Endothelial cell of umbilical vein (primary cell): ENCODE measurements around the gene ASPM. TPM values are rescaled to one million over a fixed set of nuclear protein-coding genes. Genes with fewer than 3 reads are reported as not detected.

Experiments
- BruUV-seq: library from RNA; stranded (reverse); fragments of 400-500 nt; replicated peaks from 2 replicates; lab custom pipeline; 2021; lab: Mats Ljungman, UMichigan
- CTCF ChIA-PET: fragments of 300-600, 350-600 bp; sonication (Branson Sonifier 250); formaldehyde crosslinking; loops from one replicate; lab custom pipeline; 2021; ENCODE audit warnings: antibody characterized with exemption, inconsistent platforms; lab: Charles Lee
- POLR2A ChIA-PET: fragments of 300-600, 350-600 bp; sonication (Branson Sonifier 250); formaldehyde crosslinking; loops from one replicate; lab custom pipeline; 2021; ENCODE audit warnings: antibody characterized with exemption, inconsistent platforms; lab: Charles Lee
- DNase-seq: peaks from one replicate; pipeline ENCODE4 v3.0.0-alpha.2; 2011; ENCODE audit warnings: low read depth, low spot score
- FAIRE-seq: peaks from 2 replicates; lab custom pipeline; 2011; peaks lifted over from hg19 to GRCh38; lab: Jason Lieb, UNC
- H2AFZ ChIP-seq: 2 replicates; pipeline ENCODE4 v1.6.0; 2012; ENCODE audit warnings: low read depth, low read length, control low read depth, inconsistent platforms
- H3K27ac ChIP-seq: 2 replicates; pipeline ENCODE4 v1.5.1; 2011; ENCODE audit warnings: low read depth, mild to moderate bottlenecking, control low read depth, low read length, moderate library complexity; ENCODE audit not compliant: insufficient read depth
- H3K27me3 ChIP-seq, 2 experiments: 2 replicates each; pipeline versions ENCODE4 v1.6.0 to v1.6.1; 2011; ENCODE audit warnings: low read length in 2 of 2, mixed read lengths in 1 of 2; ENCODE audit not compliant: control insufficient read depth in 2 of 2, insufficient read depth in 2 of 2
- H3K36me3 ChIP-seq, 2 experiments: 2 replicates in 1 of 2; 3 replicates in 1 of 2; pipeline ENCODE4 v1.5.1; 2011; ENCODE audit warnings: low read length in 2 of 2, mild to moderate bottlenecking in 1 of 2, moderate library complexity in 1 of 2; ENCODE audit not compliant: control insufficient read depth in 2 of 2, insufficient read depth in 2 of 2; ENCODE audit errors: extremely low read depth in 1 of 2
- H3K4me1 ChIP-seq: 3 replicates; pipeline ENCODE4 v1.5.1; 2011; ENCODE audit warnings: mild to moderate bottlenecking, low read length; ENCODE audit not compliant: control insufficient read depth, insufficient read depth; ENCODE audit errors: extremely low read depth
- H3K4me2 ChIP-seq: 2 replicates; pipeline ENCODE4 v1.6.1; 2011; ENCODE audit warnings: low read length, control low read depth, mixed read lengths; ENCODE audit not compliant: insufficient read depth
- H3K4me3 ChIP-seq, 3 experiments: fragments of 200-600 bp in 1 of 3; sonication (generic), shearing (Covaris generic) in 1 of 3; replicated peaks in 1 of 3; 2 replicates each; pipeline ENCODE4 v1.5.1; 2011 to 2016; ENCODE audit warnings: control low read depth in 3 of 3, low read length in 3 of 3, mild to moderate bottlenecking in 2 of 3, inconsistent platforms in 1 of 3, low read depth in 1 of 3, moderate library complexity in 1 of 3; ENCODE audit not compliant: insufficient read depth in 1 of 3
- H3K79me2 ChIP-seq: 2 replicates; pipeline ENCODE4 v1.6.0; 2012; ENCODE audit warnings: low read length, inconsistent platforms; ENCODE audit not compliant: control insufficient read depth, insufficient read depth
- H3K9ac ChIP-seq: replicated peaks from 2 replicates; pipeline ENCODE3; 2011; ENCODE audit warnings: low read length, control low read depth; ENCODE audit not compliant: insufficient read depth; ENCODE audit errors: extremely low read depth
- H3K9me1 ChIP-seq: replicated peaks from 3 replicates; pipeline ENCODE4 v1.6.0; 2011; ENCODE audit warnings: mild to moderate bottlenecking, low read length; ENCODE audit not compliant: control insufficient read depth, insufficient read depth; ENCODE audit errors: extremely low read depth
- H3K9me3 ChIP-seq: replicated peaks from 2 replicates; pipeline ENCODE4 v1.5.1; 2012; ENCODE audit warnings: low read length, inconsistent platforms; ENCODE audit not compliant: control insufficient read depth, insufficient read depth
- H4K20me1 ChIP-seq: replicated peaks from 2 replicates; pipeline ENCODE3; 2011; ENCODE audit warnings: mild to moderate bottlenecking, low read length; ENCODE audit not compliant: control insufficient read depth, insufficient read depth; ENCODE audit errors: extremely low read depth
- EZH2 ChIP-seq: IDR thresholded peaks from 2 replicates; pipeline ENCODE4 v1.6.1; 2012; ENCODE audit warnings: borderline replicate concordance, low read depth, mild to moderate bottlenecking, moderate library complexity, low read length, inconsistent platforms; ENCODE audit not compliant: severe bottlenecking
- FOS ChIP-seq: IDR thresholded peaks from 2 replicates; pipeline ENCODE4 v1.6.1; 2011; ENCODE audit warnings: mild to moderate bottlenecking, low read length, moderate library complexity, borderline replicate concordance; ENCODE audit not compliant: insufficient read depth
- GATA2 ChIP-seq: IDR thresholded peaks from 2 replicates; pipeline ENCODE4 v1.7.0; 2011; ENCODE audit warnings: low read depth, mild to moderate bottlenecking, moderate library complexity, mixed read lengths, low read length; ENCODE audit not compliant: insufficient read length, insufficient read depth
- JUN ChIP-seq: IDR thresholded peaks from 2 replicates; pipeline ENCODE4 v1.6.1; 2011; ENCODE audit warnings: borderline replicate concordance, low read depth; ENCODE audit not compliant: insufficient read length, insufficient read depth
- MYC ChIP-seq: IDR thresholded peaks from one replicate; pipeline ENCODE4 v1.6.1; 2011; ENCODE audit warnings: mild to moderate bottlenecking, low read depth, low read length
- POLR2A ChIP-seq: IDR thresholded peaks from 2 replicates; pipeline ENCODE4 v1.6.1; 2012; ENCODE audit warnings: low read depth, mild to moderate bottlenecking, control low read depth, low read length
- POLR2AphosphoS5 ChIP-seq: IDR thresholded peaks from 2 replicates; pipeline ENCODE4 v1.6.1; 2012; ENCODE audit warnings: low read depth, mild to moderate bottlenecking, control low read depth, low read length, moderate library complexity; ENCODE audit not compliant: insufficient read depth
- dilution Hi-C: fragments of 300-500 bp; cut with MboI; formaldehyde crosslinking; loops from one replicate; pipeline ENCODE4 v1.15.0; 2019; ENCODE audit warnings: low sequenced_read_pairs; ENCODE audit not compliant: extremely low pct_ligation_motif_present
- intact Hi-C: fragments of 100-400 bp; cut with micrococcal nuclease; formaldehyde crosslinking; loops from one replicate; pipeline ENCODE4 v1.10.0; 2022
- polyA plus RNA-seq, 4 experiments: library from polyadenylated mRNA; depleted of rRNA in 3 of 4; stranded (reverse) in 3 of 4; unstranded in 1 of 4; fragments of >200 nt; gene quantifications; 2 replicates each; pipeline versions ENCODE4 v1.2.1 to v1.2.3, GENCODE V29; 2011 to 2012; ENCODE audit warnings: missing spikeins in 1 of 4
- total RNA-seq: library from RNA; stranded (reverse); gene quantifications from 2 replicates; pipeline ENCODE4 v1.2.3, GENCODE V29; 2021
- TF ChIP-seq, protein P1 (sequence below): IDR thresholded peaks from 2 replicates; pipeline ENCODE4 v1.6.1; 2011; ENCODE audit not compliant: insufficient read depth, insufficient read length
- TF ChIP-seq, protein P2 (sequence below), 2 donors: IDR thresholded peaks; 1 replicate in 1 of 2; 2 replicates in 1 of 2; pipeline ENCODE4 v1.5.1; 2011; ENCODE audit warnings: low read length in 2 of 2, mild to moderate bottlenecking in 2 of 2, moderate library complexity in 2 of 2, control low read depth in 1 of 2, inconsistent platforms in 1 of 2, low read depth in 1 of 2; ENCODE audit not compliant: insufficient read depth in 1 of 2; ENCODE audit errors: extremely low read depth in 1 of 2

The ASPM gene
- total and polyA plus RNA-seq, 2 donors (not counting 3 experiments of a cell fraction or from before 2014, with no cell fraction given) = 5.3 to 55.1 TPM

GRCh38 chr1:197139169-197139568 is 7.3 kb downstream of the ASPM start:
- H3K9ac ChIP-seq = no peak overlapping the region
- H3K9me3 ChIP-seq = no peaks in the 10 kb centered on the region
- no peak overlapping the region for H3K27ac ChIP-seq
- H3K9me1 ChIP-seq = no peaks in the 10 kb centered on the region
- H3K36me3 ChIP-seq = no peaks in the 10 kb centered on the region
- H3K4me2 ChIP-seq = no peak overlapping the region
- DNase-seq = no peak
- H2AFZ ChIP-seq = no peak overlapping the region
- peaks cover 64% of the 10 kb centered on the region for H3K79me2 ChIP-seq
- no peaks in the 10 kb centered on the region for H3K27me3 ChIP-seq
- no TSS peak for BruUV-seq
- no peak for FAIRE-seq
- CTCF ChIA-PET = no interaction called here
- POLR2A ChIA-PET = no interaction called here
- TF ChIP-seq MYC = no peak
- no peak for TF ChIP-seq JUN
- TF ChIP-seq POLR2A = no peak
- TF ChIP-seq, protein P1, sequence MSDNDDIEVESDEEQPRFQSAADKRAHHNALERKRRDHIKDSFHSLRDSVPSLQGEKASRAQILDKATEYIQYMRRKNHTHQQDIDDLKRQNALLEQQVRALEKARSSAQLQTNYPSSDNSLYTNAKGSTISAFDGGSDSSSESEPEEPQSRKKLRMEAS = no peak
- no peak for TF ChIP-seq POLR2AphosphoS5
- intact Hi-C loops (loop anchor here (1.0 kb wide), 1 partner anchor 8 kb away; no protein-coding TSS in a partner anchor), dilution Hi-C loops (no loop called here)
- H3K4me1 ChIP-seq = peaks cover 21% of the 10 kb centered on the region
- no peak overlapping the region for H3K4me3 ChIP-seq
- peaks cover 3% of the 10 kb centered on the region for H4K20me1 ChIP-seq

DNA sequence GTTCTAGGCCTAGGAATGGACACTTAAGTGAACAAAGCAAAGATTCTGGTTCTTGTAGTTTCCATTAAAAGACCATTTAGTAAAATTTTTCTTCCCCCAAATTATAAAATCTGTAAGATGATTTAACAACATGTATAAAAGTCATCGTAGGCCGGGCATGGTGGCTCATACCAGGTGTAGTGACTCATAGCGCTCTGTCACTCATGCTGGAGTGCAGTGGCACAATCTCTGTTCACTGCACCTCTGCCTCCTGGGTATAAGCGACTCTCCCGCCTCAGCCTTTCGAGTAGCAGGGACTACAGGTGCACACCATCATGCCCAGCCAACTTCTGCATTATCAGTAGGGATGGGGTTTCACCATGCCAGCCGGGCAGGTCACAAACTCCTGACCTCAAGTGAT is 9.1 kb downstream of the ASPM start:
- peaks cover 0 to 5% of the 10 kb centered on the region in 2 experiments for H3K36me3 ChIP-seq
- H3K9me1 ChIP-seq = no peaks in the 10 kb centered on the region
- no peak overlapping the region for H2AFZ ChIP-seq
- intact Hi-C loops = no loop called here
- TF ChIP-seq, protein P1 = no peak
- no peak for TF ChIP-seq FOS
- TF ChIP-seq, protein P2, sequence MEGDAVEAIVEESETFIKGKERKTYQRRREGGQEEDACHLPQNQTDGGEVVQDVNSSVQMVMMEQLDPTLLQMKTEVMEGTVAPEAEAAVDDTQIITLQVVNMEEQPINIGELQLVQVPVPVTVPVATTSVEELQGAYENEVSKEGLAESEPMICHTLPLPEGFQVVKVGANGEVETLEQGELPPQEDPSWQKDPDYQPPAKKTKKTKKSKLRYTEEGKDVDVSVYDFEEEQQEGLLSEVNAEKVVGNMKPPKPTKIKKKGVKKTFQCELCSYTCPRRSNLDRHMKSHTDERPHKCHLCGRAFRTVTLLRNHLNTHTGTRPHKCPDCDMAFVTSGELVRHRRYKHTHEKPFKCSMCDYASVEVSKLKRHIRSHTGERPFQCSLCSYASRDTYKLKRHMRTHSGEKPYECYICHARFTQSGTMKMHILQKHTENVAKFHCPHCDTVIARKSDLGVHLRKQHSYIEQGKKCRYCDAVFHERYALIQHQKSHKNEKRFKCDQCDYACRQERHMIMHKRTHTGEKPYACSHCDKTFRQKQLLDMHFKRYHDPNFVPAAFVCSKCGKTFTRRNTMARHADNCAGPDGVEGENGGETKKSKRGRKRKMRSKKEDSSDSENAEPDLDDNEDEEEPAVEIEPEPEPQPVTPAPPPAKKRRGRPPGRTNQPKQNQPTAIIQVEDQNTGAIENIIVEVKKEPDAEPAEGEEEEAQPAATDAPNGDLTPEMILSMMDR (IDR thresholded peaks at IDR 0.05; ENCODE audit: extremely low read depth in 1 of 2, insufficient read depth in 1 of 2, low read depth in 1 of 2, low read length in 2 of 2) = no peak
- no peak for TF ChIP-seq POLR2AphosphoS5
- TF ChIP-seq JUN = no peak
- no peak for TF ChIP-seq POLR2A
- no peak for TF ChIP-seq EZH2
- no peak for TF ChIP-seq MYC
- TF ChIP-seq GATA2 = no peak
- DNase-seq (no peak), FAIRE-seq (no peak)
- no peaks in the 10 kb centered on the region for H3K27me3 ChIP-seq
- no peak overlapping the region for H3K4me3 ChIP-seq
- no peak overlapping the region for H3K4me2 ChIP-seq
- no peaks in the 10 kb centered on the region for H3K9me3 ChIP-seq
- no TSS peak for BruUV-seq
- no peak overlapping the region for H3K9ac ChIP-seq
- H3K27ac ChIP-seq = no peak overlapping the region
- CTCF ChIA-PET = interaction anchor here (1.1 kb wide), 1 partner anchor 8 kb away, joined by 3 read pairs; no protein-coding TSS in a partner anchor
- POLR2A ChIA-PET = no interaction called here
- peaks cover 20% of the 10 kb centered on the region for H3K4me1 ChIP-seq
- H4K20me1 ChIP-seq = peaks cover 3% of the 10 kb centered on the region
- dilution Hi-C loops = no loop called here
- H3K79me2 ChIP-seq = peaks cover 49% of the 10 kb centered on the region
